Measurements from ENCODE around the gene SPEM1.

- TF ChIP-seq POLR2A (IDR thresholded peaks at IDR 0.05; ENCODE audit: low read depth), result no peak
- TF ChIP-seq, protein P1, sequence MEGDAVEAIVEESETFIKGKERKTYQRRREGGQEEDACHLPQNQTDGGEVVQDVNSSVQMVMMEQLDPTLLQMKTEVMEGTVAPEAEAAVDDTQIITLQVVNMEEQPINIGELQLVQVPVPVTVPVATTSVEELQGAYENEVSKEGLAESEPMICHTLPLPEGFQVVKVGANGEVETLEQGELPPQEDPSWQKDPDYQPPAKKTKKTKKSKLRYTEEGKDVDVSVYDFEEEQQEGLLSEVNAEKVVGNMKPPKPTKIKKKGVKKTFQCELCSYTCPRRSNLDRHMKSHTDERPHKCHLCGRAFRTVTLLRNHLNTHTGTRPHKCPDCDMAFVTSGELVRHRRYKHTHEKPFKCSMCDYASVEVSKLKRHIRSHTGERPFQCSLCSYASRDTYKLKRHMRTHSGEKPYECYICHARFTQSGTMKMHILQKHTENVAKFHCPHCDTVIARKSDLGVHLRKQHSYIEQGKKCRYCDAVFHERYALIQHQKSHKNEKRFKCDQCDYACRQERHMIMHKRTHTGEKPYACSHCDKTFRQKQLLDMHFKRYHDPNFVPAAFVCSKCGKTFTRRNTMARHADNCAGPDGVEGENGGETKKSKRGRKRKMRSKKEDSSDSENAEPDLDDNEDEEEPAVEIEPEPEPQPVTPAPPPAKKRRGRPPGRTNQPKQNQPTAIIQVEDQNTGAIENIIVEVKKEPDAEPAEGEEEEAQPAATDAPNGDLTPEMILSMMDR (IDR thresholded peaks at IDR 0.05), result no peak
- no peak for TF ChIP-seq POLR2AphosphoS5 (IDR thresholded peaks at IDR 0.05)
These were observed 4.3 kb upstream of the SPEM1 start for GRCh38 chr17:7415784-7416183.
